ENCODE results near the gene ENPP6.

GRCh38 chr4:184197536-184198082 is 20.1 kb downstream of the ENPP6 start:
- no peak for TF ChIP-seq TFCP2L1 (CRISPR knock-in tag; IDR thresholded peaks at IDR 0.05)
- TF ChIP-seq JUN (IDR thresholded peaks at IDR 0.05), result no peak
- no peak for TF ChIP-seq RCOR1 (IDR thresholded peaks at IDR 0.05; ENCODE audit: low read depth, low read length)
- TF ChIP-seq CTCF (IDR thresholded peaks at IDR 0.05), result no peak
- TF ChIP-seq MAX (IDR thresholded peaks at IDR 0.05), result no peak
- TF ChIP-seq MAZ (IDR thresholded peaks at IDR 0.05; ENCODE audit: borderline replicate concordance, low read depth, low read length), result no peak
- no peak for TF ChIP-seq SMC3 (IDR thresholded peaks at IDR 0.05)
- no peak for TF ChIP-seq POLR2A (IDR thresholded peaks at IDR 0.05; ENCODE audit: low read length)
- no peak for TF ChIP-seq RNF2 (IDR thresholded peaks at IDR 0.05; ENCODE audit: borderline replicate concordance, low read depth)
- no peak for TF ChIP-seq SREBF2 (IDR thresholded peaks at IDR 0.05)
- no peak for TF ChIP-seq FOSL2 (IDR thresholded peaks at IDR 0.05)
- TF ChIP-seq FOSL2 (CRISPR knock-in tag; IDR thresholded peaks at IDR 0.05), result no peak
